OCI-LY3 (cell line): ENCODE measurements around the gene COX8A.

Experiments used
- H2AFZ ChIP-seq: fragments of 200-600, 300-600 bp; shearing (Covaris generic); 2 replicates; pipeline ENCODE4 v1.6.0; 2014; ENCODE audit warnings: antibody characterized with exemption, low read depth, low read length
- H3K27ac ChIP-seq: fragments of 200-600, 300-600 bp; sonication (generic); 2 replicates; pipeline ENCODE4 v1.5.1; 2014; ENCODE audit warnings: mild to moderate bottlenecking, low read length, moderate library complexity, mixed read lengths
- H3K27me3 ChIP-seq: fragments of 200-600, 300-600 bp; sonication (generic); 2 replicates; pipeline ENCODE4 v1.6.1; 2014; ENCODE audit warnings: low read depth, low read length, mixed read lengths
- H3K36me3 ChIP-seq: fragments of 200-600, 300-600 bp; sonication (generic); replicated peaks from 2 replicates; pipeline ENCODE3; 2014; ENCODE audit warnings: low read depth, low read length, mixed read lengths
- H3K4me1 ChIP-seq: fragments of 300-600, 200-600 bp; sonication (generic); 2 replicates; pipeline ENCODE4 v1.6.1; 2014; ENCODE audit warnings: low read length, mixed read lengths
- H3K4me2 ChIP-seq: fragments of 200-600, 300-600 bp; sonication (generic); 2 replicates; pipeline ENCODE4 v1.6.1; 2014; ENCODE audit warnings: low read length, mixed read lengths
- H3K4me3 ChIP-seq: fragments of 300-600, 200-600 bp; sonication (generic); 2 replicates; pipeline ENCODE4 v1.5.1; 2014; ENCODE audit warnings: antibody characterized with exemption, mild to moderate bottlenecking, low read length, moderate library complexity
- H3K79me2 ChIP-seq: fragments of 300-600, 200-600 bp; shearing (Covaris generic); 2 replicates; pipeline ENCODE4 v1.6.1; 2014; ENCODE audit warnings: mild to moderate bottlenecking, low read length, mixed read lengths
- H3K9ac ChIP-seq: fragments of 300-600, 200-600 bp; shearing (Covaris generic); 2 replicates; pipeline ENCODE4 v1.6.0; 2014; ENCODE audit warnings: mild to moderate bottlenecking, low read length, moderate library complexity
- H3K9me3 ChIP-seq: fragments of 200-600, 300-600 bp; shearing (Covaris generic); 2 replicates; pipeline ENCODE4 v1.6.1; 2014; ENCODE audit warnings: low read length, mixed read lengths; ENCODE audit not compliant: insufficient read depth
- H4K20me1 ChIP-seq: fragments of 200-600, 300-600 bp; sonication (generic); 2 replicates; pipeline ENCODE4 v1.6.1; 2016; ENCODE audit warnings: low read length, mixed read lengths; ENCODE audit not compliant: insufficient read depth
- EZH2phosphoT487 ChIP-seq: fragments of 200-600 bp; shearing (Covaris generic); IDR thresholded peaks from 2 replicates; pipeline ENCODE4 v1.6.1; 2018; ENCODE audit warnings: antibody characterized with exemption, mixed run types, low read depth
- TF ChIP-seq, protein P1 (sequence below): fragments of 200-600, 300-600 bp; sonication (generic); IDR thresholded peaks from 2 replicates; pipeline ENCODE4 v1.5.1; 2014; ENCODE audit warnings: antibody characterized with exemption, low read length, low read depth

COX8A gene

GRCh38 chr11:63944987-63945386 is 29.4 kb upstream of the COX8A start:
- TF ChIP-seq, protein P1, sequence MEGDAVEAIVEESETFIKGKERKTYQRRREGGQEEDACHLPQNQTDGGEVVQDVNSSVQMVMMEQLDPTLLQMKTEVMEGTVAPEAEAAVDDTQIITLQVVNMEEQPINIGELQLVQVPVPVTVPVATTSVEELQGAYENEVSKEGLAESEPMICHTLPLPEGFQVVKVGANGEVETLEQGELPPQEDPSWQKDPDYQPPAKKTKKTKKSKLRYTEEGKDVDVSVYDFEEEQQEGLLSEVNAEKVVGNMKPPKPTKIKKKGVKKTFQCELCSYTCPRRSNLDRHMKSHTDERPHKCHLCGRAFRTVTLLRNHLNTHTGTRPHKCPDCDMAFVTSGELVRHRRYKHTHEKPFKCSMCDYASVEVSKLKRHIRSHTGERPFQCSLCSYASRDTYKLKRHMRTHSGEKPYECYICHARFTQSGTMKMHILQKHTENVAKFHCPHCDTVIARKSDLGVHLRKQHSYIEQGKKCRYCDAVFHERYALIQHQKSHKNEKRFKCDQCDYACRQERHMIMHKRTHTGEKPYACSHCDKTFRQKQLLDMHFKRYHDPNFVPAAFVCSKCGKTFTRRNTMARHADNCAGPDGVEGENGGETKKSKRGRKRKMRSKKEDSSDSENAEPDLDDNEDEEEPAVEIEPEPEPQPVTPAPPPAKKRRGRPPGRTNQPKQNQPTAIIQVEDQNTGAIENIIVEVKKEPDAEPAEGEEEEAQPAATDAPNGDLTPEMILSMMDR = no peak
- no peak for TF ChIP-seq EZH2phosphoT487
- Histone ChIP-seq H3K4me3 (no peak overlapping the region), H2AFZ (no peak overlapping the region), H3K4me1 (peaks cover 8% of the 10 kb centered on the region), H3K9ac (no peak overlapping the region), H3K4me2 (no peak overlapping the region), H4K20me1 (peaks cover 19% of the 10 kb centered on the region), H3K36me3 (peaks cover 13% of the 10 kb centered on the region), H3K27ac (no peak overlapping the region), H3K27me3 (no peaks in the 10 kb centered on the region), H3K9me3 (no peaks in the 10 kb centered on the region), H3K79me2 (peaks cover 39% of the 10 kb centered on the region)

DNA sequence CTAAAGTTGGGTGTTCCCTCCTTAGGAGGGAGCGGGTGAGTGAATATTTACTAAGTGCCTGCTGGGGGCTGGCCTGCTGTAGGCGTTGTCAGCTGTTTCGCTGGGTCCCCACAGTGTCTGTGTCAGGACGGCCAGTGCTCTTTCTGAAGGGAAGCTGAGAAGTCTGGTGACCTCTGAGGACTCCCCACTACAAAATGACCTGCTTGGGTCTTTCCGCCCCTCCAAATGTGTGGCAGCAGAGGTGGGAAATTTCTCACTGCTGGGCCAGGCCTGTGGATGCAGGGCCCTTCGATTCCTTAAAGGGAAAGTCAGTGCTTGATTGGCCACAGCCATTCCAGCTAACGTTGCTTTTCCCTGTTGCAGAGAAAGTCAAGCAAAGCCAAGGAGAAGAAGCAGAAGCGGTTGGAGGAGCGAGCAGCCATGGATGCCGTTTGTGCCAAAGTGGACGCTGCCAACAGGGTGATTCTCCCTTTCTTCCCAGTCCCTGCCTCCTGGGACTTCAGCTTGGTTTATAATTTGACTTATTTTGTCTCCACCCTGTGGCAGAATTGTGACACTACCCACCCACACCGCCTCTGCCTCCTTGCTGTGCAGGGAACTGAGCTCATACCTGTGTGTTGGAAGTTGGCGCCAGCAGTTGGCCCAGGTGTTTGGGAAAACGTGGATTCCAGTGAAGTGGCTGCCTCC is 28.8 kb upstream of the COX8A start:
- H2AFZ ChIP-seq = no peak overlapping the region
- no peak overlapping the region for H3K9ac ChIP-seq
- H3K4me1 ChIP-seq = peaks cover 2% of the 10 kb centered on the region
- H4K20me1 ChIP-seq = peaks cover 19% of the 10 kb centered on the region
- H3K4me3 ChIP-seq = no peak overlapping the region
- no peak overlapping the region for H3K4me2 ChIP-seq
- H3K79me2 ChIP-seq = peaks cover 33% of the 10 kb centered on the region
- no peaks in the 10 kb centered on the region for H3K9me3 ChIP-seq
- no peaks in the 10 kb centered on the region for H3K27me3 ChIP-seq
- no peak for TF ChIP-seq EZH2phosphoT487
- TF ChIP-seq, protein P1 = peak; percentile 79
- peaks cover 13% of the 10 kb centered on the region for H3K36me3 ChIP-seq
- no peak overlapping the region for H3K27ac ChIP-seq

DNA sequence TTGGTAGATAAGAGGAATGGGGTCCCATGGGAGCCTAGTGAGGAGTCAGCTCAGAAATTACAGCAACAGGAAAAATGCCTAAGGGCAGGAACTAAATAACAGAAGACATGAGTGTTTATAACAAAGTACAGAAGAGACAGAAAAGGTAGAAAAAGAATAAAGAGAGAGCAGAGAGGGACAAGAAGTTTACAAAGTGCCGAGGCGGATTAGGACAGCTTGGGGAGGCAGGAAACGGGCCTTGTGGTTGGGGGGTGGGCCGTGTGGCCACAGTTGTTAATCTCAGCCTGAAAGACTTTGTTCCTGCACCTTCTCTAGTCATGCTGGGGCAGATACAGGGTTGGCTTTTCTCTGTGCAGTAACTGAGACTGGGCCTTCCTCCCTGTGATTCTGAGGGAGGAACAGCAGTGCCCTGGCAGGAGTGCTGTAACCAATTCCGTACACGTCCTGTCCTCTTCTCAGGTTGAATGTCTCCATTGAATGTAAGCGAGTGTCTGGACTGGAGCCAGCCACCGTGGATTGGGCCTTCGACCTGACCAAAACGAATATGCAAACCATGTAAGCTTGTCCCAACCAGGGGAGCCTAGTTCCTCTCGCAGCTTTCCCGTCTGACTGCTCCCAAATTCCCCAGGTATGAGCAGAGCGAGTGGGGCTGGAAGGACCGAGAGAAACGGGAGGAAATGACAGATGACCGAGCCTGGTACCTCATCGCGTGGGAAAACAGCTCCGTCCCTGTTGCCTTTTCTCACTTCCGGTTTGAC is 22.5 kb upstream of the COX8A start:
- no peaks in the 10 kb centered on the region for H3K79me2 ChIP-seq
- no peaks in the 10 kb centered on the region for H3K27me3 ChIP-seq
- no peak overlapping the region for H3K4me3 ChIP-seq
- no peak overlapping the region for H3K4me2 ChIP-seq
- H3K27ac ChIP-seq = no peak overlapping the region
- no peaks in the 10 kb centered on the region for H3K4me1 ChIP-seq
- H3K9me3 ChIP-seq = no peaks in the 10 kb centered on the region
- H3K9ac ChIP-seq = no peak overlapping the region
- H2AFZ ChIP-seq = no peak overlapping the region
- peaks cover 35% of the 10 kb centered on the region for H3K36me3 ChIP-seq
- TF ChIP-seq EZH2phosphoT487 = no peak
- TF ChIP-seq, protein P1 = no peak
- H4K20me1 ChIP-seq = no peaks in the 10 kb centered on the region

- H3K4me1 ChIP-seq = no peaks in the 10 kb centered on the region
- H3K4me3 ChIP-seq = no peak overlapping the region
- H3K27me3 ChIP-seq = no peaks in the 10 kb centered on the region
- H4K20me1 ChIP-seq = no peaks in the 10 kb centered on the region
- H3K79me2 ChIP-seq = no peaks in the 10 kb centered on the region
- TF ChIP-seq EZH2phosphoT487 = no peak
- TF ChIP-seq, protein P1 = no peak
- H3K9me3 ChIP-seq = no peaks in the 10 kb centered on the region
- H2AFZ ChIP-seq = no peak overlapping the region
- H3K4me2 ChIP-seq = no peak overlapping the region
- H3K27ac ChIP-seq = no peak overlapping the region
- H3K36me3 ChIP-seq = peaks cover 35% of the 10 kb centered on the region
- H3K9ac ChIP-seq = no peak overlapping the region
These were observed 21.9 kb upstream of the COX8A start for GRCh38 chr11:63952570-63952969.
